HCEC 1CT (cell line): ENCODE measurements around the gene MISP3.

ENCODE experiments used
- DNase-seq: peaks from one replicate; pipeline ENCODE4 v3.0.0-alpha.2; 2017

MISP3 gene

GRCh38 chr19:14054099-14054498 is 18.5 kb upstream of the MISP3 start:
- no peak for DNase-seq

DNA sequence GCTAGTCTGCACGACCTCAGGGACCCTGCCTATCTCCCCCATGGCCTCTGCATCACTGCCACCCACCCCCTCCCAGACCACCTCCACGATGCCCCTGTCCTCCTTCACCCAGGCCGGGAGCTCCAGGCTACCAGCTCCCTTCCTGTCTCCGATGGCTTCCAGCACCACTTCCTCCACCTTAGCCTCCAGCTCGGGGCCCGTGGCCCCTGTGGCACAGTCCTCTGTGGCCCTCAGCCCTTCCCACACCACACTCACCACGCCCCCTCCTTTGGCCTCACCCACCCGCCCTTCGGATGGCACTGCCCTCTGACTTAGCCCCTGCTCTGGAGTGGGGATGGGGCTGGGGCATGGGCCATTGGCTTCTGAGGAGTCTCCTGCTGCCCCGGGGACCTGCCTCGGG is 17.9 kb upstream of the MISP3 start:
- DNase-seq = no peak

DNA sequence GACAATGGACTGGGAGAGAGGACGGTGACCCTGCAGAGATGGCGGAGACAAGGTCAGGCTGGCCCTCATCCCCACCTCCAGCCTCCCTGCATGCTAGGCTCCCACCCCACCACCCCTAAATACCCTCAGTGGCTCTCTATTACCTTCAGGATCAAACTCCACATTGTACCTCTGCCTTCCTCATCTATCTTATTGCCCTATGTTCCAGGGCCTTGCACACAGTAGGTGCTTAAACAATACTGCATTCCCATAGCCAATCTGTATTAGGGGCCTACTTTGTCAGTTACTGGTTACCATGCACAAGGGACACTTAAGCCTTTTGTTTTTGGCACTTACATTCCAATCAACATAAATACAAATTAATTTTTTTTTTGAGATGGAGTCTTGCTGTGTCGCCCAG is 17.2 kb upstream of the MISP3 start:
- DNase-seq = no peak

GRCh38 chr19:14056069-14056666 is 16.4 kb upstream of the MISP3 start:
- DNase-seq = no peak

GRCh38 chr19:14056741-14057356 is 15.7 kb upstream of the MISP3 start:
- no peak for DNase-seq

DNA sequence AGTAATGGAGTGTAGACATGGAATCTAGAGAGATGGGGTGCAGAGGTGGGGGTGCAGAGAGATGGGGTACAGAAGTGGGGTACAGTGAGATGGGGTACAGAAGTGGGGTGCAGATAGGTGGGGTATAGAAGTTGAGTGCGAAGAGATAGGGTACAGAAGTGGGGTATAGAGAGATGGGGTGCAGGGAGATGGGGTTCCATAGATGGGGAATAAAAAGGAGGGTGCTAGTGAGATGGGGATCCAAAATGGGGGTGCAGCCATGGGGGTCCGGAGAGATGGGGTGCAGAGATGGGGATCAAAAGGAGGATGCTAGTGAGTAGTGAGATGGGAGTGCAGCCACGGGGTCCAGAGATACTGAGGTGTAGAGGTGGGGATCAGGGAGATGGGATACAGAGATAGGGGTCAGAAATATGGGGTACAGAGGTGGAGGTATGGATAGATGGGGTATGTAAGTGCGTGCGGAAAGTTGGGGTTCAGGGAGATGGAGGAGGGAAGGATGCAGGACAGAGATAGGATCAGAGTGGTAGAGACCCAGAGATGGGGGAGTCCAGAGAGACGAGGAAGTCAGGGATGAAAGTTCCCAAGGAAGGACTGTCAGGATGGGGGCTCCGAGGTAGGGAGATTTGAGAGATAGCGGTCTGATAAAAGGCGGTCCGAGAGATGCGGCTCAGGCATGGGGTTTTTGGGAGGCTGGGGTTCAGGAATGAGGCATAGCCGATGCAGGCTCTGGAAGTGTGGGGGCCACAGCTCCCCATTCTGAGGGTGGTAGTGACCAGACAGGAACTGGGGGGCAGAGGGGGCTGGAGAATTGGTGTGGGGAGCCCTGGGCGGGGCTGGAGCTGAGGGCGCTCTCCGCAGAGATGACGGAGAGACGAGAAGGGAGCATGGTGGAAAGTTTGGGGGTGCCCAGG is 14.1 kb upstream of the MISP3 start:
- DNase-seq = no peak

- DNase-seq = no peak
Measured at GRCh38 chr19:14059093-14059480, 13.5 kb upstream of the MISP3 start.

DNA sequence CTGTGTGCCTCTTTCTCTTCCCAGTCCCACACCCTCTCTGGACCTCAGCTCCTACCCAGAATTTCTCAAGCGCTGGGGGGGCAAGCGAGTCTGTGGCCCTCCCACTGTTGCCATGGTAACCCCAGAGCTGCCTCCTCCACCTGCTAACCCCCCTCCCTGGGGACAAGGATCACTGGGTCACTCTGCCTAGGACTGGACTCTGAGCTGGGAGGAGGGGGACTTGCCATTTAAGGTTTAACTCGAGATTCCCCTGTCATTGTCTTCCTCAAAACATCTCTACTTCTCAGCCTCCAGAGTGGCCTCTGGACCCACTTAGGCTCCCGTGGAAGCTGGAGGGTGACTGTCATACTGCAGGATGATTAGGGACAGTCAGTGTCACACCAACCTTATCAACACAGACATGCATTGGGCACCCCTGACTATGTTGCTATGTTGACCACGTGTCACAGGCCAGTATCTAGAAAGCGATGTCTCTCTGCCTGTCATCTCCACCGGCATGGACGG is 12.9 kb upstream of the MISP3 start:
- no peak for DNase-seq

- no peak for DNase-seq
Measured at GRCh38 chr19:14061081-14061749, 11.4 kb upstream of the MISP3 start.

DNA sequence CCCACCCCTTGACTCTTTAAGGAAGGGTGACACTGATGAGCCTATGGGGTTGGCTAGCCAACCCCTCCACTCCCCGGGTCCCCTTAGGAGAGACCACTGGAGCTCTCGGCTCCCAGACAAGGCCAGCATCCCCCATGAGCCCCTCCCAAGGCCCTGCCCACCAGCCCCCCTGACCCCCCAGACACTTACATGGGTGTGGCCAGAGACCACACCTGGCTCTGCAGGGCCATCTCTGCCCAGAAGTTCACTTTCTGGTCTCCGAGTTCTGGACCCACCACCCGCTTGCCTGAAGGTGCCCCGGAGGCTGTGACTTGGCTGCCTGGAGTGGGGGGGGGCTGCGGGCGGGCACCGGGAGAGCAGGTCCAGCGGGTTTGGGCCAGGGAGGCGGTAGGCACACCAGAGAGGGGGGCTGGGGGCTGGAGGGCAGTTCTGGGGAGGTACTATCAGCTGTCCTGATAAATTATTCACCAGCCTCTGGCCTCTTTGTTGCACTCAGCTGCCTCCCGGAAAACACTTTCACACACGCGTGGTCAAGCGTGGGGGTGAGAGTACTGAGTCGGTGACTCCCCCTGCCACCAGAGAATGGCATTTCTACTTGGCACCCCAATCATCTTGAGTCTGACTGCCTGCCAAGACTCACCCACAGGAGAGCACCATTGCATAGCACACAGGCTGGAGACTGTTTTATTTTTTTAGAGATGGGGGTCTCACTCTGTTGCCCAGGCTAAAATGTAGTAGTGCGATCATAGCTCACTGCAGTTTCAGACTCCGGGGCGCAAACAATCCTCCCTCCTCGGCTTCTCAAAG is 10.6 kb upstream of the MISP3 start, which contains the start of gene PALM3:
TSS of gene PALM3 (minus strand) at position 326 of the 807 bp plus-strand sequence. CDS start at position 230, 96 bp downstream.
- no peak for DNase-seq

DNA sequence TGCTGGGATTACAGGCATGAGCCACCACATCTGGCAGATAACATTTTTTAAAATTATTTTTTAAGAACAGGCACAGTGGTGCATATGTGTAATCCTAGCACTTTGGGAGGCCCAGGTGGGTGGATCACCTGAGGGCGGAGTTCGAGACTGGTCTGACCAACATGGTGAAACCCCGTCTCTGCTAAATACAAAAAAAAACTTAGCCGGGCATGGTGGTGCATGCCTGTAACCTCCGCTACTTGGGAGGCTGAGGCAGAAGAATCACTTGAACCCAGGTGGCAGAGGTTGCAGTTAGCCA is 10.1 kb upstream of the MISP3 start:
- DNase-seq = no peak

GRCh38 chr19:14063105-14063504 is 9.5 kb upstream of the MISP3 start:
- no peak for DNase-seq

- DNase-seq = no peak
Measured at GRCh38 chr19:14066134-14066533, 6.5 kb upstream of the MISP3 start.

- DNase-seq = no peak
Measured at GRCh38 chr19:14070268-14071050, 2.1 kb upstream of the MISP3 start.

- peak; percentile 70 for DNase-seq
Measured at GRCh38 chr19:14073261-14073924, 807 bp downstream of the MISP3 start.

GRCh38 chr19:14073925-14074838 is 1.6 kb downstream of the MISP3 start:
- no peak for DNase-seq

GRCh38 chr19:14078411-14078810 is 5.8 kb downstream of the MISP3 start:
- DNase-seq = no peak

DNA sequence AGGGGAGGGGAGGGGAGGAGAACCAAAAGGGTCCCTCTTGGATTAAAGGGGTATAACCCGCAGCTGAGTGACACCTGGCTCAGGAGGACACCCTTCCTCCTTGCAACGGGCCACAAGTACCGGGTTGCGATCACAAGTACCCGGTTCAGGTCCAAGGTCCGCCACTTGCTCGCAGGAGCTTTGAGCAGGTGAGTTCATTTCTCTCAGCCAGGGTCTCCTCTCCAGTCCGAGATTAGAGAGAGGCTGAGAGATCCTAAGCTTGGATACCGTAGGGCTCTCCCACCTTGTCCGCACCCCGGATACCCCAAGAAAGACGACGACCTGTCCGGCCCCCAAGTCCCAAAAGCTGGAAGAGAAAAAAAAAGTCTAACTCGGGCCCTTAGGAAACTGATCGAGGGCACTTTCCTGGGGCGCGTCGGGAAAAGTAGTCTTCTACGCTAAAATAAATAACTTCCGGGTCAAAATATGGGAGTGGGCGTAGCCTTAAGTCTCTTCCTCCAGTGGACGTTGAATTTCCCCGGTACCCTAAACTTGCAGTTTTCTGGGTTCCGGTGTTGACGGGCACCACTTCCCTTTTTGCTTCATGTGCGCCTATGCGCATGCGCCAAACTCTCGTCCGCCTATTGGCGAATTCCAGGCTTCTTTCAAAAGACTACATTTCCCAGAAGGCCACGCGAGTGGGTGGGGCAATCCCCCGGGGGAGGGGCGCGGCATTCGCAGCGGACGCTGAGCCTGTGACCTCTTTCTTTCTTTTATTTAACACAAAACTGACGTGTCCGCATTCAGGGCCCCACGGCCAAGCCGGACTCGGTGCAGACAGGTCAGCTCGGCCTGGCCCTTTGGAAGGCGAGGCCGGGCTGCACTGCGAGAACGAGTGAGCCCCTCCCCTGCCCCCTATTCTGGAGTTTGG is 8.6 kb downstream of the MISP3 start:
- DNase-seq = peak; percentile 98
